Measurements from ENCODE around the gene SNRPA. TPM values are rescaled to one million over a fixed set of nuclear protein-coding genes. Genes with fewer than 3 reads are reported as not detected.
"Not testable (repeated sequence)": the region's sequence is repeated elsewhere in the genome, so short reads cannot be mapped to it uniquely, and the experiment has no call there.

Gene SNRPA
- total and polyA plus RNA-seq, 2 of the 4 experiments (the other 2 are of a cell fraction): 30.3 to 81.3 TPM

GRCh38 chr19:40763963-40764362 is 13.0 kb downstream of the SNRPA start:
- Histone ChIP-seq H2AFZ (replicated peaks; ENCODE audit: low read length, poor library complexity) (no peak overlapping the region), H3K4me3 (ENCODE audit: insufficient read depth, low read depth, low read length) (no peak overlapping the region), H3K14ac (replicated peaks; ENCODE audit: low read depth, low read length) (no peak overlapping the region), H3K4me1 (ENCODE audit: control insufficient read depth, insufficient read depth, low read length) (no peaks in the 10 kb centered on the region), H3K79me1 (ENCODE audit: low read depth in 1 of 2, low read length in 2 of 2) (peaks cover 26 to 35% of the 10 kb centered on the region in 2 experiments), H2BK15ac (ENCODE audit: low read depth, low read length) (no peak overlapping the region), H2BK5ac (ENCODE audit: low read depth, low read length, poor library complexity, severe bottlenecking) (no peak overlapping the region), H3K4ac (ENCODE audit: low read depth, low read length) (no peak overlapping the region), H3K4me2 (ENCODE audit: low read depth, low read length) (no peak overlapping the region), H3K56ac (ENCODE audit: extremely low read depth, insufficient read depth, low read length) (no peak overlapping the region), H4K5ac (ENCODE audit: low read depth, low read length) (no peak overlapping the region), H2BK120ac (ENCODE audit: low read depth, low read length) (no peak overlapping the region), H3K9me3 (ENCODE audit: control insufficient read depth, insufficient read depth, low read length) (no peaks in the 10 kb centered on the region), H3K36me3 (ENCODE audit: control insufficient read depth, insufficient read depth, low read length) (peaks cover 75% of the 10 kb centered on the region), H3K9ac (ENCODE audit: low read depth, low read length) (no peak overlapping the region), H3K18ac (ENCODE audit: low read depth, low read length) (no peak overlapping the region), H4K8ac (ENCODE audit: low read depth in 2 of 2, low read length in 2 of 2) (no peak overlapping the region), H2AK9ac (replicated peaks; ENCODE audit: low read depth, low read length, poor library complexity) (no peak overlapping the region), H4K20me1 (ENCODE audit: insufficient read depth, low read length) (peaks cover 8% of the 10 kb centered on the region), H3K27me3 (ENCODE audit: control insufficient read depth, insufficient read depth, low read length) (no peaks in the 10 kb centered on the region), H4K91ac (ENCODE audit: insufficient read depth, low read depth, low read length) (no peak overlapping the region), H3K9me1 (ENCODE audit: insufficient read depth, low read length) (peaks cover 4% of the 10 kb centered on the region), H2AK5ac (ENCODE audit: low read depth, low read length) (no peak overlapping the region), H3K27ac (ENCODE audit: insufficient read depth, low read length) (no peak overlapping the region), H2BK20ac (ENCODE audit: low read depth, low read length) (no peak overlapping the region), H3K23ac (ENCODE audit: low read depth, low read length) (no peak overlapping the region)
- TF ChIP-seq USF2 (IDR thresholded peaks at IDR 0.05; ENCODE audit: low read depth, low read length): no peak
- no peak for TF ChIP-seq CHD1 (IDR thresholded peaks at IDR 0.05; ENCODE audit: low read depth, low read length)
- TF ChIP-seq RCOR1 (IDR thresholded peaks at IDR 0.05; ENCODE audit: insufficient replicate concordance, low read length): no peak
- TF ChIP-seq CEBPB (IDR thresholded peaks at IDR 0.05; ENCODE audit: low read depth, low read length): no peak
- no peak for TF ChIP-seq RFX5 (IDR thresholded peaks at IDR 0.05; ENCODE audit: low read depth, low read length)
- no peak for TF ChIP-seq ELK1 (IDR thresholded peaks at IDR 0.05; ENCODE audit: borderline replicate concordance, low read depth, low read length)
- no peak for TF ChIP-seq SMC3 (IDR thresholded peaks at IDR 0.05; ENCODE audit: low read depth, low read length)
- dilution Hi-C loops (cut with HindIII; ENCODE audit: low sequenced_read_pairs, unreplicated experiment) (no loop called here), in situ Hi-C loops (cut with MboI; ENCODE audit: low sequenced_read_pairs) (no loop called here), intact Hi-C loops (cut with micrococcal nuclease) (no loop called here)
- ChIA-PET CTCF (no interaction called here), POLR2A (ENCODE audit: unreplicated experiment) (no interaction called here)
- BruUV-seq (replicated peaks): no TSS peak
- 100% methylated on average over 1 of the region's 10 CpGs; no CpG with 5 or more reads in 1 of the 2 experiments for WGBS, 2 experiments (ENCODE audit: extremely low coverage in 2 of 2, insufficient read length in 1 of 2)
- no peak for ATAC-seq (ENCODE audit: low read depth)
- DNase-seq: no peak

- POLR2A ChIA-PET (ENCODE audit: unreplicated experiment): not testable (repeated sequence)
Observed at GRCh38 chr19:40766385-40766784, 15.4 kb downstream of the SNRPA start.

More at GRCh38 chr19:40766385-40766784, 15.4 kb downstream of the SNRPA start:
- H4K8ac ChIP-seq (ENCODE audit: low read depth in 2 of 2, low read length in 2 of 2); H2AFZ ChIP-seq (replicated peaks; ENCODE audit: low read length, poor library complexity); H3K9me3 ChIP-seq (ENCODE audit: control insufficient read depth, insufficient read depth, low read length); H3K18ac ChIP-seq (ENCODE audit: low read depth, low read length); CTCF ChIA-PET; H4K20me1 ChIP-seq (ENCODE audit: insufficient read depth, low read length); H3K56ac ChIP-seq (ENCODE audit: extremely low read depth, insufficient read depth, low read length); intact Hi-C loops (cut with micrococcal nuclease); H3K4me3 ChIP-seq (ENCODE audit: insufficient read depth, low read depth, low read length); dilution Hi-C loops (cut with HindIII; ENCODE audit: low sequenced_read_pairs, unreplicated experiment); ATAC-seq (ENCODE audit: low read depth); H3K4ac ChIP-seq (ENCODE audit: low read depth, low read length); H2BK20ac ChIP-seq (ENCODE audit: low read depth, low read length); H4K91ac ChIP-seq (ENCODE audit: insufficient read depth, low read depth, low read length); H2BK5ac ChIP-seq (ENCODE audit: low read depth, low read length, poor library complexity, severe bottlenecking); H4K5ac ChIP-seq (ENCODE audit: low read depth, low read length); H3K27ac ChIP-seq (ENCODE audit: insufficient read depth, low read length); H2AK9ac ChIP-seq (replicated peaks; ENCODE audit: low read depth, low read length, poor library complexity); H3K9ac ChIP-seq (ENCODE audit: low read depth, low read length); H3K9me1 ChIP-seq (ENCODE audit: insufficient read depth, low read length); DNase-seq; BruUV-seq (replicated peaks); in situ Hi-C loops (cut with MboI; ENCODE audit: low sequenced_read_pairs); H3K27me3 ChIP-seq (ENCODE audit: control insufficient read depth, insufficient read depth, low read length); H2BK15ac ChIP-seq (ENCODE audit: low read depth, low read length); H3K4me1 ChIP-seq (ENCODE audit: control insufficient read depth, insufficient read depth, low read length); H2BK120ac ChIP-seq (ENCODE audit: low read depth, low read length); H3K23ac ChIP-seq (ENCODE audit: low read depth, low read length); H3K14ac ChIP-seq (replicated peaks; ENCODE audit: low read depth, low read length); H3K4me2 ChIP-seq (ENCODE audit: low read depth, low read length); H2AK5ac ChIP-seq (ENCODE audit: low read depth, low read length): not testable (repeated sequence)
- peaks cover 52% of the 10 kb centered on the region for H3K36me3 ChIP-seq (ENCODE audit: control insufficient read depth, insufficient read depth, low read length)
- H3K79me1 ChIP-seq (ENCODE audit: low read depth in 1 of 2, low read length in 2 of 2): peaks cover 19 to 20% of the 10 kb centered on the region in 2 experiments; a peak in 3 of 4 replicates
- 90% methylated on average over 2 of the region's 13 CpGs; no CpG with 5 or more reads in 1 of the 2 experiments for WGBS, 2 experiments (ENCODE audit: extremely low coverage in 2 of 2, insufficient read length in 1 of 2)
